ENCODE data around the gene PIP5KL1. TPM values are rescaled to one million over a fixed set of nuclear protein-coding genes. Genes with fewer than 3 reads are reported as not detected.

Gene PIP5KL1
- total RNA-seq, 1 experiment from 2014 or later = 23.4 TPM

DNA sequence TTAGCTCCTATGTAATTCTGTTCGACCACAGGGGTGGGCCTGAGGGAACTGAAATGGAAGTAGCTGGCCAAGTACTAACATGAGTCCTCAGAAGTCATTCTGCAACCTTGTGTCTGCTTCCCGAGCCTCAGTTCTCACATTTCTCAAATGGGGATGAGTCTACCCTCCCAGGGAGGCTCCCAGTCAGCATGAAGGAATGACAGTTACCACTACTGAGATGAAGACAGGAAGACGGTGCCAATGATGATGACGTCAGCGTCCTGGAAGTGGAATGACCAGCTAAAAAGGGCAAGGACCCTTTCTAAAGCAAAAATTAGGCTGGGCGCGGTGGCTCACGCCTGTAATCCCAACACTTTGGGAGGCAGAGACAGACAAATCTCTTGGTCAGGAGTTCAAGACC lies 6.8 kb downstream of the PIP5KL1 start:
- in situ Hi-C loops (cut with HindIII; ENCODE audit: low sequenced_read_pairs) = no loop called here

DNA sequence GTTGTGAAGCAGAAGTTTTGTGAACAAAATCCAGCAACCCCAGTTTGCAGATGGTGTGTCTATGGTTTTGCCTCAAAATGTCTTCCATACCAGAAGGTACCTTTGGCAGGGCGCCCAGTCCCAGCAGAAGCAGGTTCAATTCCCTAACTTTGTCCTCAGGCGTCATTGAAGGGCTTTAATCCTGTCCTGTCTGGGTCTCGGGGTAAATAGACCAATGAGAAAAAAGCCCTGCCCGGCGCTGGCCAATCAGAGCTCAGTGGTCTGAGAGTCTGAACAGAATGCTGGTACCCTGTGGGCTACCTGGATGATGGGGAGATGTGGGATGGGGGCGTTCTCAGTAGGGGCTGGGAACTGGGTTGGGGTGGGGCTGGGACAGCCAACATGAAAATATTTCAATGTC lies 7.5 kb downstream of the PIP5KL1 start:
- DNase-seq (ENCODE audit: low spot score) = no peak
- in situ Hi-C loops (cut with HindIII; ENCODE audit: low sequenced_read_pairs) = no loop called here

More for the DNA sequence above, 6.8 kb downstream of the PIP5KL1 start:
- no peak for DNase-seq (ENCODE audit: low spot score)

DNA sequence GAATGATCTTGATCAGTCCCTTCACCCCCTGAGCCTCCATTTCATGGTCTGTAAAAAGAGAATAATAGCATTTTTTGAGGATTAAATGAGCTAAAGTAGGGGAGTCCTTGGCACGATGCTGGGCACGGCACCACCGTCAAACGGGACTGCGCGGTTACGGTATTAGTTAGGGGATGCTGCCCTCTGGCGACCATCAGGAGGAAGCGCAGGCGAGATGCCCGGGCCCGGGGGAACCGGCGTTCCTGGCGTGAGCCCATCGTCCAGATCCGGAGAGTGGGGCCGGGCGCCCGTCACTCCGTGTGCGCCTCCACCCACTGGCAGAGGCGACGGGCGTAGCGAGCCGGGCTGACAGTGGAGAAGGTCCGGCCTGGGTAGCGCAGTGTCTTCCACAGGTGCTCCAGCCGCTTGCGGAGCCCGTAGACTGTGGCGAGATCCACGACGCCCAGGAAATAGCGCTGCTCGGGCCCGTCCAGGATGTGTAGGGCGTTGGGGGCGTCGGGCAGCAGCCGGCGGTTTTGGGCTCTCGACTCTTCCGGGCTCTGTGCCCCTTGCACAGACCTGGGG lies 8.9 kb downstream of the PIP5KL1 start:
- in situ Hi-C loops (cut with HindIII; ENCODE audit: low sequenced_read_pairs) = no loop called here
- DNase-seq (ENCODE audit: low spot score) = peak; percentile 71

DNA sequence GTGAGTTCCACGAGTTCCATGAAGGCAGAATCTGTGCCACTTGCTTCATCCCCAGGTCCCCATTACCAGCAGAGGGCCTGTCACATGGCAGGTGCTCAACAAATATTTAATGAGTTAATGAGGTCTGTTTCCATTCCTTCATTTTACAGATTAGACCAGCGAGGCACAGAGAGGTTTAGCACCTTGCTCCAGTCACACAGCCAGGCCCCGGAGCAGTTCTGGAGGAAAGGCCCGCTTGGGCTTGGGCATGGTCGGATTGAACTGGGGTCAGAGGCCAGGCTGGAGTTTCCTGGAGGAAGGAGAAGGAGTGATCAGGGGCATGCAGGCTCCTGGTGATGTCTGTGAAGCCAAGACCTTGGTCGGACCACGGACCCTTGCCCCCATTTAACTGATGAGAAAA lies 9.8 kb downstream of the PIP5KL1 start:
- in situ Hi-C loops (cut with HindIII; ENCODE audit: low sequenced_read_pairs) = no loop called here
- no peak for DNase-seq (ENCODE audit: low spot score)

DNA sequence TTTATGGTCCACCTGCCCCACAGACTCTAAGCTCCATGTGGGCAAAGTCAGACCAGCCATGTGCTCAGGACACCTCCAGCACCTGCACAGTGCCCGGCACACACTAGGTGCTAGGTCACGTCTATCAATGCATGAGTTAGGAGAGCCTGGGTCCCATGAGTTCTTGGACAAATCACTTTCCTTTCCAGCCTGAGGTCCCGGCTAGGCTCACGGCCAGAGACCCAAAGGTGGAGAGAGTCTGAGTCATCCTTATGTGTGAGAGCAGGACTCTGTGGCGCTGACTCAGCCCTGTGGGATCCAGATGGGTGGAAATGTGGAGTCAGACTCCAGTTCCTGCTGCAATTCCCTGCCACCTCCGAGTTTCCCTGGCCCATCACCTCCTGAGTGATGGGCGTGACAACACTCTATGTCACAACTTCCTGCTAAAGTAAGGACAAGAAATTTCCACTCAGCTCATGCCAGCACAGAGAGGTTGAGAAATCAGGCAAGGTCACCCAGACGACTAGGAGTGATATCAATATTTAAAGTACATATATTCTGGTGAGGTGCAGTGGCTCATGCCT lies 11.2 kb downstream of the PIP5KL1 start:
- in situ Hi-C loops (cut with HindIII; ENCODE audit: low sequenced_read_pairs) = no loop called here
- no peak for DNase-seq (ENCODE audit: low spot score)

DNA sequence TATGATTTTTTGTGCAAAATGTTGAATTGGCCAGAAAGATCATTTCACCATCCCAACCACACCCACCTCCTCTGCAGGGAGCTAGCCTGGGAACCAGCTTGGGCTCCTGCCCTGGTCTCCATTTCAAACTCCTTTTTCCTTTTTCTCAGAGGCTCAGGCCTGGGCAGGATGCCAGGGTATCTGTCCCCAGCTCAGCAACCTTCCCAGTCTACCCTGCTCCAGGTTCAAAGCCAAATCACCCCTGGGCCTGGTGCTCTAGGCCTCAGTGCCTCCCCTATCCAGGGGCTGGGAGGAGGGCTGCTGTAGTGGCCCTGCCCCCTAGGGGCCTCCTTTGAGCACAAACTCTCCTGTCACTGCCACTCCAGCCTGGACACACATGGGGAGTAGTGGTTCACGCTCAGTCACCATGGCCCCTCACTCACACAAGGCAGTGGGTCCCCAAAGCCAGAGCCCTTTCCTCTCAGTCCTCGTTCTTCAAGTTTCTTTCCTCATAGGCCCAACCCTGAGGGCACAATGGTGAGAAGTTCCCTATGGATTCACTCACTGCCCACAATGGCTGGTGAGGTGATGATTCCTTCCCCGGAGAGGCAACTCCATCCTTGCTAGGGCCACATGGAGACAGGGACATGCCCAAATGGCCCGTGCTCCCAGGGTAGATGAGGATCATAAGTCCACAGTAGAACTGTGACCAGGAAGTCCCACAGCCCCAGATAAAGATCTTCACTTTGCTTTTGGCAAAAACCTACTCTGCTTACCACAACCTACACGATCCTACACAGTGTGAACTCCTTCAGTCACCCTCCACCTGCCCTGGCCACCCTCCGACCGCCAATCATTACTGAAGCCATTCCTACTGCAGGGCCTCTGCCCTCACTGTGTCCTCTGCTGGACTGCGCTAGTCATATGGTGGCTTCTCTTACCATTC lies 12.1 kb downstream of the PIP5KL1 start:
- no peak for DNase-seq (ENCODE audit: low spot score)
- in situ Hi-C loops (cut with HindIII; ENCODE audit: low sequenced_read_pairs) = no loop called here

DNA sequence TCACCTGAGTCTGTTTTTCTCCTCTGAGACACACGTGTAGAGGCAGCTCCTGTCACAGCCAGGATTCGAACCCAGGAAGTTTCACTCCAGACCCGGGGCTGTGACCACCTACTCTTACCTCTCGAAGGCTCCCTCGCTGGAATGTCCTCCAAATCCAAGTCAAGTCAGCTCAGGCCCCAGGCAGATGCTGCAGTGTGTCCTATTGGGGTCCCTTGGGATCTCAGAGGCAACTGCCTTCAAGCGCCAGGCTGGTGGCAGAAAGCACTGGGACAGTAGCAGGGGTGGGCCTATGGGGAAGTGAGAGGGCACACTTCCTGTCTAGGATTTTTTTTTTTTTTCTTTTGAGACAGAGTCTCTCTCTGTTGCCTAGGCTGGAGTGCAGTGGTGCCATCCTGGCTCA lies 13.0 kb downstream of the PIP5KL1 start:
- in situ Hi-C loops (cut with HindIII; ENCODE audit: low sequenced_read_pairs) = no loop called here

DNA sequence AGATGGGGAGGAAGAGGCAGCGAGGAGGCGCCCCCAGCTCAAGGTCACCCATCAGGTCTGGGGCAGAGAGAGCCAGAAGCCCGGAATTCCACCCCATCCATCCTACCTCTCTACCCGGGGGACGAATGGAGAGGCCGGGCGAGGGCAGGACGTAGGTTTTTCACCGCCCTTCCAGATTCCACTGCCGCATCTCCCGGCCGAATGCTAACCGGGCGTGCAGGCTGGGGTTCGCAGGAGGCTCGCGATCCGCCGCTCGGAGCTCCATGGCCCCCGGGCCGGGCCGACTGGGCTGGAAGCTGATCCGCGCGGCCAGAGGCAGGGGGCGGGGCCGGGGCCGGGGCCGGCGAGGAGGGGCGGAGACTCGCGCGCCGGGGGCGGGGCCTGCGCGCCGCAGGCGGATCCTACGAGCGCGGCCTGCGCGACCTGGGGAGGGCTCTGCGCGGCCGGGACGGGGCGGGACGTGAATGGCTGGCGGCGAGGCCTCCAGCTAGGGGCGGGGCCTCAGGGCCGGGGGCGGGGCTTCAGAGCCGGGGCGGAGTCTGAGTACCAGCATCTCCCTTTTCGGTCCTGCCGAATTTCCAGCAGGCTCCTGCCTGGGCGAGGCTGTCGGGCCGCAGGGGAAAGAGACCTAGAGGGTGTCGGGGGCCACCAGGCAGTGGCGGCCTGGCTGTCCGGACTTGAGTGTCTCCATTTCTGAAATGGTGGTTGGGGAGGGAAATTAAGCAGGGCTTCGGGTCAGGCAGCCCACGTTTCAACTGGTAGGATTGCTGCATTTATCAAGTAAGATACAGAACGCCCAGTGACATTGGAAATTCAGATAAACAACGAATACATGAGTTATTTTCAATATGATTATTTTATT lies 13.6 kb downstream of the PIP5KL1 start, which contains the start of gene ST6GALNAC4:
Gene ST6GALNAC4 (minus strand): TSS at position 322 of the 862 bp plus-strand sequence. CDS start 622 bp downstream, outside the sequence.
- in situ Hi-C loops (cut with HindIII; ENCODE audit: low sequenced_read_pairs) = no loop called here

More for the DNA sequence above, 13.0 kb downstream of the PIP5KL1 start:
- no peak for DNase-seq (ENCODE audit: low spot score)

DNA sequence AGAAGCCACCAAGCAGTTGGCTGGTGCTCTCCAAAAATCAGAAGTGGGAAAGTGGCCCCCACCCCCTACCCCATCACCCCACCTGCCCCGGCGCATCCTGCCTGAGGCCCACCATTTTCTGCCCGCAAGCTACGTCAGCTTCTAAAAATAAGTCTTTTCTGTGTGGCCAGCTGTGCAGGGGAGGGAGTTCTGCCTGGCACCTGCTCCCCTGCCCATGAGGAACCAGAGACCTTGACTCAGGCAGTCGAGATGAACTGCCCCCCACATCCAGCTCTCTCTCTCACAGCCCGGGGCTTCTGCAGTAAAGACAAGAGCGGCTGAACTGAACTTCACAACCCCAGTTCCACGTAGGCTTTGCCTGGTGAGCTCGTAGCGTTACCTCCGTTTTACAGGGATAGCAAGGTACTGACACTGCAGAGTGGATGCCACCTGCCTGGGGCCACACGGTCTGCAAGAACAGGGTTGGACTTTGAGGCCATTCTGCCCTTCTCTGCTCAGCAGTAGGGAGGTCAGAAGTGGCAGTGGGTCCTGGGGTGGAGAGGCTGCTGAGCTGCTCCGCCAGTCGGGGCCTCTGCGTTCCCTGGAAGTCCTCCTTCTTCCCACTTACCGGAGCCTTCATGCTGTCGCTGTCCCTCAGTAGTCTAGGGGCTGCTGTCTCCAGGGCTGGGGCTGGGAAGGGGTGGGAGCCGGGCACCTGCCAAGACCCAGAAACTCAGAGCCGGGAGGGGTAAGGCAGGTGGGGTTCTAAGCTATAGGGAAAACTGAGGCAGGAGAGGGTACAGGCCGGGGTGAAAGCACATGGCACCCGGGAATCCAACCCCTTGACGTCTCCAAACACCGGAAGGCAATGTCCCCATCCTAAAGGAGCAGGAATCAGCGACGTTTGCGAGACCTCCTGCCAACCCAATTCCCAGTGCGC lies 14.5 kb downstream of the PIP5KL1 start:
- in situ Hi-C loops (cut with HindIII; ENCODE audit: low sequenced_read_pairs) = no loop called here

More for the DNA sequence above, 13.6 kb downstream of the PIP5KL1 start, which contains the start of gene ST6GALNAC4:
- peak; percentile 96 for DNase-seq (ENCODE audit: low spot score)

DNA sequence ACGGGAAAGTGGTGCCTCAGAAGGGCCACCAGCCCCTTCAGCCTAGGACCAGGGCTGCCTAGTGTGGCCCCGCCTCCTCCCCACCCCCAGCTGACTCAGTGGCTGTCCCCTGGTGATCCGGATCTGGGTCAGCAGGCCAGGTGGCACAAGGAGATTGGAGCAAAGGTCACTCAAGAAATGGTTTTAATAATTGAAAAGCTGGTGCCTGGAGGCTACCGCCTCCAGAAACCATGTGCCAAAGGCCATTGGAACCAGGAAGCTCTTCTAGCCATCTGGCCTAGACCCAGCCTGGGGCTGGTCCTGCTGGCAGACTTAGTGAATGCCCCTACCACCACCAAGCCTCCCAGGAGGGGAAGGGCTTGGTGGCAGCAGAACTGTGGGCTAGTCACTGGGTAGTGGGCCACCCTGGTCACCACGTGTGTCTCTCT lies 15.2 kb downstream of the PIP5KL1 start:
- in situ Hi-C loops (cut with HindIII; ENCODE audit: low sequenced_read_pairs) = no loop called here
- DNase-seq (ENCODE audit: low spot score) = no peak

More for the DNA sequence above, 14.5 kb downstream of the PIP5KL1 start:
- DNase-seq (ENCODE audit: low spot score) = peak; percentile 48

DNA sequence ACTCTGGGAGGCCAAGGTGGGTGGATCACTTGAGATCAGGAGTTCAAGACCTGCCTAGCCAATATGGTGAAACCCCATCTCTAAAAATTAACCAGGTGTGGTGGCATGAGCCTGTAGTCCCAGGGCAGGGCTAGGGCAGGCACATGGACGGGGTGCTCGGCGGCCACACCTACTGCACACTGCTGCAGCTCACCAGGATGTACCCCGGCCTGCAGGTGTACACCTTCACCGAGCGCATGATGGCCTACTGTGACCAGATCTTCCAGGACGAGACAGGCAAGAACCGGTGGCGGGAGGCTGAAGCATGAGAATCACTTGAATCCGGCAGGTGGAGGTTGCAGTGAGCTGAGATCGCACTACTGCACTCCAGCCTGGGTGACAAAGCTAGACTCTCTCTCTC lies 16.9 kb downstream of the PIP5KL1 start:
- in situ Hi-C loops (cut with HindIII; ENCODE audit: low sequenced_read_pairs) = no loop called here
- DNase-seq (ENCODE audit: low spot score) = no peak

DNA sequence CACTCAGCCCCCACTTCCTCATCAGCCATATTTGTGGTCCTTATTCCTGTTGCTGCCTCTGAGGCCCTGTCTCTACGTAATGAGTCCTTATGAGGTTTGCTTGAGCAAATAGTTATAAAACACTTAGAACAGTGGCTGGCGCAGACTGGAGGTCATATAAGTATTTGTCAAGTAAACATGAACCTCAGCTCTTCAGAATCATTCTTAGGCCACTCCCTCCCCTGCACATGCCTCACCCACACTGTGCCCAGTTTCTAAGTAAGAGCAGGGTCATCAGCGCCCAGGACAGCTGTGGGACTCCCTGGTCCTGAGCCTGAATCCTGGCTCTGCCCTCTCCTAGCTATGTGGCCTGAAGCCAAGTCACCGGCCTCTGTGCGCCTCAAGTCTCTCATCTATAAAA lies 17.7 kb downstream of the PIP5KL1 start:
- DNase-seq (ENCODE audit: low spot score) = no peak
- in situ Hi-C loops (cut with HindIII; ENCODE audit: low sequenced_read_pairs) = no loop called here

DNA sequence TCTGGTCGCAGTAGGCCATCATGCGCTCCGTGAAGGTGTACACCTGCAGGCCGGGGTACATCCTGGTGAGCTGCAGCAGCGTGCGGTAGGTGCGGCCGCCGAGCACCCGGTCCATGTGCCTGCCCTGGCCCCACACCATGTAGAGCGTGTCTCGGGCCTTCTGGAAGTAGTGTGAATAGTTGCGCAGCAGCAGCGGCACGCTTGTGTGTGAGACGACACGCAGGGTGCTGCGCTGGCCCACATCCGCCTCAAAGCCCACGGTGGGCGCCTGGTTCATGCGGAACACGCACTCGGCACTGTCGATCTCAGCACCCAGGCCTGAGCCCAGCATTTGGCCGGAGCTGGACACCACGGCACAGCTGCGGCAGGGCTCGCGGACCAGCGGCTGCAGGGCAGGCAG lies 18.3 kb downstream of the PIP5KL1 start:
- DNase-seq (ENCODE audit: low spot score) = no peak
- in situ Hi-C loops (cut with HindIII; ENCODE audit: low sequenced_read_pairs) = no loop called here

DNA sequence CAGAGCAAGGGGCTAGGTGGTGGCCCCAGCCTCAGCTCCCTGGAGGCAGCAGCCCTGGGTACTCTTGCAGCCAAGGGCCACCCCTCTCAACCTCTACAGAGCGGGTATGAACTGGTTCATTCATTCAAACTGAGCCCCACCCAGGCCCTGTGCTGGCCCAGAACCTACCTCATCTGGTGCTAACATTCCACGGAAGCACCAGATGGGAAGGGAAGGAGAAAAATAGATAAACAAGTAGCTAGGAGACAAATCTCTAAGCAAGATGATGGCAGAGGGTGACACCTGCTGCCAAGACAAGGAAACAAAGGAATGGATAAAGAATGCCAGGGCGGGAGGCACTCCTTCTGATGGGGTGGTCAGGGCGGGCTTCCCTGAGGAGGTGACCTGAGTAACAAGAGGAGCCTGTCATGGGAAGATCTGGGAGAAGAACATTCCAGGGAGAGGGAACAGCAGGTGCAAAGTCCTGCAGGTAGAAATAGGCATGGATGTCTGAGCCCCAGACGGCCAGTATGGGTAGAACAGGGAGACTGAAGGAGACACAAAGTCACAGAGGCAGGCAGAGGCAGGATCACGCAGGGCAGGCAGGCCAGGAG lies 19.9 kb downstream of the PIP5KL1 start:
- peak; percentile 85 for DNase-seq (ENCODE audit: low spot score)
- in situ Hi-C loops (cut with HindIII; ENCODE audit: low sequenced_read_pairs) = no loop called here

DNA sequence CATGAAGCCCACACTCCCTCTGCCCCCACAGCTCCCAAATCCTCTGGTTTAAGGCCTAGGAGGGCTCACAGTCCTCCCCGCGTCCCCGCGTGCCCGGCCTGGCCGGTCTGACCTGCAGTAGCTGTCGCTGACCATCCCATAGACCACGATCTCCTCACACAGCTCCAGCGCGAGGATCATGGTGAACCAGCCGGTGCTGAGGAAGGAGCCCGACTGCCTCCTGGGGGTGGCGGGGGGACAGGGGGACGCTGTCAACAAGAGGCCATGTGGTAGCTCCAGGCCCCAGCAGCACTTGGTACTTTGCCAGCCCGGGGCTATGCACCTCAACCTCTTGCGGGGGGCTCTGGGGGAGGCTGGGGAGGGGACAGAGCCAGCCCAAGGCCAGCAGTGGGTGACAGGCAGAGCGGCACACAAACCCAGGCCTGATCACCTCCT lies 20.7 kb downstream of the PIP5KL1 start:
- DNase-seq (ENCODE audit: low spot score) = no peak
- in situ Hi-C loops (cut with HindIII; ENCODE audit: low sequenced_read_pairs) = no loop called here

DNA sequence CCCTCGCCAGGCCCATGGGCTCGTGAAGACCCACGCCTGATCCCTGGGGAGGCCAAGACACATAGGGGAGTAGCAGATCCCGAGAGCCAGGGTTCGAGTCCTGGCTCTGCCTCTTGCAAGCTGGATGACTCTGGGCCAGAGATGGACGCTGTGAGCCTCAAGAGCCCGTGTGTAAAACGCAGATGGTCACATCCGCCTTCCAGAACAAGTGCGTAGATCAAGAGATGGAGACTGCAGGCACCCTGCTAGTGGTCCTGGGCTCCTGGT lies 22.0 kb downstream of the PIP5KL1 start:
- no peak for DNase-seq (ENCODE audit: low spot score)
- in situ Hi-C loops (cut with HindIII; ENCODE audit: low sequenced_read_pairs) = no loop called here

DNA sequence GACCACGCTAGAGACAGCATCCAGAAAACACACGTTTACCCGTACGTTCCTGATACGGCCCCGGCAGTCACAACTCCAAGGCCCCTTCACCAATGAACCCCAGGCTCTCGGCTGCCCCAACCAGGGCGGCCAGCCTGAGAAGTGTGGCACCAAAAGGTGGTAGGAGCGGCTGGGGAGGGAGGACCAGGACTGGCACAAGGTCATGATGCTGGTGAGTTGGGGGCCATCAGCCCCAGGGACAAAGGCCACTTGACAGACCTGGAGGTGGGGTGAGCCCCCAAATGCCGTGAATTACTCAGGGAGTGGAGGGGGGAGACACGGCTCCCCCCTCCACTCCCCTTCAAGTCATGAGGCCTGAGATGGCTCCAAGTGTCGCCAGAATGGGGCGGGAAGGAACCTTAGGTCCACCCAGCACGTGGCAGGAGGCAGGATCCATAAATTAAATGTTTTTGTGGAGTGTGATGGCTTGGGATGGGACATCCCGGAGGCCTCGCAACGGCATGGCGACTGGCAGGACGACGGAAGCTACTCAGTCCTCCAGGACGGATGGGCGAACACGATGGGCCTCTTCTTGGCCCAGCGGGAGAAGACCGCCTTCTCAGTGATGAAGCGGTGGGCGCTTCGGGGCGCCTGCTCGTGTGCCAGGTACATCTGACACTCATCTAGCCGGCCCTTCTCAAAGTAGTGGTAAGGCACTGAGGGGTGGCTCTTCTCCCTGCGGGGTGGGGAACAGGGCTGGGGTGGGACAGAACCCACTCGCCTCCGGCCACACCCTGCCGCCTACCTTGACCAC lies 22.5 kb downstream of the PIP5KL1 start:
- DNase-seq (ENCODE audit: low spot score) = no peak
- in situ Hi-C loops (cut with HindIII; ENCODE audit: low sequenced_read_pairs) = no loop called here

Measured in G401 (cell line).